HEK293 (cell line): Measurements from ENCODE around the gene CHD2.

ENCODE experiments used
- CTCF ChIA-PET: fragments of 350-600 bp; formaldehyde crosslinking; extraction: SDS; loops from one replicate; lab custom pipeline; 2021; ENCODE audit warnings: antibody characterized with exemption; lab: Yijun Ruan, JAX
- POLR2A ChIA-PET: fragments of 300-600 bp; formaldehyde crosslinking; extraction: SDS; loops from one replicate; lab custom pipeline; 2020; ENCODE audit warnings: antibody characterized with exemption, inconsistent platforms; lab: Yijun Ruan, JAX
- H3K27ac ChIP-seq: fragments of 200-500 bp; sonication (Bioruptor generic); 2 replicates; pipeline ENCODE4 v1.5.1; 2014; ENCODE audit warnings: low read depth, low read length, control low read depth, inconsistent platforms; ENCODE audit errors: extremely low read depth
- H3K36me3 ChIP-seq, 2 experiments: fragments of 200-500 bp in 1 of 2; sonication (Bioruptor generic) in 1 of 2; 1 replicate in 1 of 2; 2 replicates in 1 of 2; pipeline ENCODE4 v1.5.1; 2014 to 2017; ENCODE audit warnings: inconsistent platforms in 2 of 2, low read length in 2 of 2; ENCODE audit not compliant: control insufficient read depth in 2 of 2, insufficient read depth in 1 of 2
- H3K4me1 ChIP-seq: fragments of 200-500 bp; sonication (Bioruptor generic); 2 replicates; pipeline ENCODE4 v1.5.1; 2014; ENCODE audit warnings: mild to moderate bottlenecking, low read length, inconsistent platforms; ENCODE audit not compliant: control insufficient read depth, insufficient read depth
- H3K4me3 ChIP-seq: 2 replicates; pipeline ENCODE4 v1.5.1; 2011; ENCODE audit warnings: low read depth, mild to moderate bottlenecking, control low read depth, low read length, moderate library complexity
- H3K9me3 ChIP-seq: fragments of 200-500 bp; sonication (Bioruptor generic); 2 replicates; pipeline ENCODE4 v1.5.1; 2014; ENCODE audit warnings: low read depth, low read length, inconsistent platforms; ENCODE audit not compliant: control insufficient read depth, insufficient read depth
- SCRT2 ChIP-seq: fragments of 450-650 bp; formaldehyde crosslinking; IDR thresholded peaks from 2 replicates; pipeline ENCODE4 v1.5.1; 2016; ENCODE audit warnings: missing biosample characterization, missing genetic modification characterization
- ZEB2 ChIP-seq: fragments of 450-650 bp; formaldehyde crosslinking; IDR thresholded peaks from 2 replicates; pipeline ENCODE4 v1.5.1; 2016; ENCODE audit warnings: missing biosample characterization, missing genetic modification characterization
- ZFP41 ChIP-seq: fragments of 450-650 bp; formaldehyde crosslinking; IDR thresholded peaks from 2 replicates; pipeline ENCODE4 v1.5.1; 2016; ENCODE audit warnings: missing biosample characterization, missing genetic modification characterization, borderline replicate concordance
- ZIC2 ChIP-seq: fragments of 450-650 bp; formaldehyde crosslinking; IDR thresholded peaks from 2 replicates; pipeline ENCODE4 v1.5.1; 2016; ENCODE audit warnings: missing biosample characterization, missing genetic modification characterization
- ZNF10 ChIP-seq: fragments of 450-650 bp; formaldehyde crosslinking; IDR thresholded peaks from 2 replicates; pipeline ENCODE4 v1.5.1; 2017; ENCODE audit warnings: missing biosample characterization, missing genetic modification characterization
- ZNF16 ChIP-seq: fragments of 450-650 bp; formaldehyde crosslinking; IDR thresholded peaks from 2 replicates; pipeline ENCODE4 v1.5.1; 2016; ENCODE audit warnings: low read depth, missing biosample characterization, missing genetic modification characterization
- ZNF175 ChIP-seq: fragments of 450-650 bp; formaldehyde crosslinking; IDR thresholded peaks from 2 replicates; pipeline ENCODE4 v1.5.1; 2016; ENCODE audit warnings: missing biosample characterization, missing genetic modification characterization
- ZNF239 ChIP-seq: fragments of 450-650 bp; formaldehyde crosslinking; IDR thresholded peaks from 2 replicates; pipeline ENCODE4 v1.5.1; 2016; ENCODE audit warnings: missing biosample characterization, missing genetic modification characterization
- ZNF473 ChIP-seq: fragments of 450-650 bp; formaldehyde crosslinking; IDR thresholded peaks from 2 replicates; pipeline ENCODE4 v1.5.1; 2017; ENCODE audit warnings: missing biosample characterization, missing genetic modification characterization
- ZNF48 ChIP-seq: fragments of 450-650 bp; formaldehyde crosslinking; IDR thresholded peaks from 2 replicates; pipeline ENCODE4 v1.5.1; 2016; ENCODE audit warnings: missing biosample characterization, missing genetic modification characterization
- TF ChIP-seq, protein P1 (sequence below): fragments of 450-650 bp; formaldehyde crosslinking; IDR thresholded peaks from 2 replicates; pipeline ENCODE4 v1.5.1; 2016; ENCODE audit warnings: missing biosample characterization, missing genetic modification characterization
- TF ChIP-seq, protein P2 (sequence below): fragments of 450-650 bp; formaldehyde crosslinking; IDR thresholded peaks from 2 replicates; pipeline ENCODE4 v1.5.1; 2017; ENCODE audit warnings: missing biosample characterization, missing genetic modification characterization

Gene CHD2

DNA sequence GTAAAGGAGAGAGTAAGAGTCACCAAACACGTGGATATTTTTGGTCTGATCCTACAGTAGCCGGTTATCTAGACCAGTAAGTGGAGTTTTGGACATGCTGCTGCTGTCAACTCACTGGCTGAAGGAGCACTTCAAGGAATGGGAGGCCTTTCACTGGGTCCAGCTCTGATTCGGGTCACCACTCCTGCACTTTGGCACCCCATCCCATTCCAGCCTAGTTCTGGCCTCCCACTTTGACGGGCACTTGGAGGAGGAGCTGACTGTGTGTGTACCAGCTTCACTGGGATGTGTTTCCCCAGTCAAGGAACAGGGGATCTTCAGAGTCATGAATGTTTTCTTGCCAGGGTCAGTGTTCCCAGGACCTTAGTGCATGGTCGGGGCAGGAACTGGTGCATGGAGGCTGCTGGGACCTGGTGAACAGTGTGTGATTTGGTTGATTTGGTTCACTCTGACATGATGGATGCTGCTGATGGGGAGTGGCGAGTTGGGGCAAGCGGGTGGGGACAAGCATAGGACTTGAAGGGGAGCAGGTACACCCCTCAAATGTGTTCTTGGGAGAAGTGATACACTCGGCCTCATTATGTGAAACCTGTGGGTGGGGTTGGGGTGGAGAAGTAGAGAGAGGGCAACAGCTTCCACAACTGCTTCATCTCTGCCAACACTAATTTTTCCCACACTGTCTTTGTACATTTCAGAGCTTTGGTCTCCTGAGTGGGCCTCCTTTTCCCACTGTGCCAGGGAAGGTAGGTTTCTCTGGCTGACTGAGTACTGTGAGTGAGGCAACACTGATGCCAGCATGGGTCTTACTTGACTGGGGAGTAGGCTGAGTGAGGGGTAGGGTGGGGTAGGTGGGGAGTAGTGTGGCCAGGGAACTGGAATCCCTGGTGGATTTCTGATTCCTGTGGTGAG, 124.8 kb downstream of the CHD2 start:
- ChIA-PET CTCF (interaction anchor here (0.6 to 8.4 kb wide), 4 partner anchors 8 to 1095 kb away, joined by 3 to 147 read pairs (median 4); no protein-coding TSS in a partner anchor), POLR2A (no interaction called here)
- Histone ChIP-seq H3K27ac (no peak overlapping the region), H3K9me3 (no peaks in the 10 kb centered on the region), H3K4me1 (no peaks in the 10 kb centered on the region), H3K4me3 (no peak overlapping the region), H3K36me3 (peaks cover 54 to 76% of the 10 kb centered on the region in 2 experiments)
- peak; percentile 43 for TF ChIP-seq ZIC2 (tag by site-specific recombination)
- TF ChIP-seq ZNF473 (tag by site-specific recombination): no peak
- TF ChIP-seq, protein P1, sequence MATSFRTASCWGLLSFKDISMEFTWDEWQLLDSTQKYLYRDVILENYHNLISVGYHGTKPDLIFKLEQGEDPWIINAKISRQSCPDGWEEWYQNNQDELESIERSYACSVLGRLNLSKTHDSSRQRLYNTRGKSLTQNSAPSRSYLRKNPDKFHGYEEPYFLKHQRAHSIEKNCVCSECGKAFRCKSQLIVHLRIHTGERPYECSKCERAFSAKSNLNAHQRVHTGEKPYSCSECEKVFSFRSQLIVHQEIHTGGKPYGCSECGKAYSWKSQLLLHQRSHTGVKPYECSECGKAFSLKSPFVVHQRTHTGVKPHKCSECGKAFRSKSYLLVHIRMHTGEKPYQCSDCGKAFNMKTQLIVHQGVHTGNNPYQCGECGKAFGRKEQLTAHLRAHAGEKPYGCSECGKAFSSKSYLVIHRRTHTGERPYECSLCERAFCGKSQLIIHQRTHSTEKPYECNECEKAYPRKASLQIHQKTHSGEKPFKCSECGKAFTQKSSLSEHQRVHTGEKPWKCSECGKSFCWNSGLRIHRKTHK (tag by site-specific recombination): no peak

DNA sequence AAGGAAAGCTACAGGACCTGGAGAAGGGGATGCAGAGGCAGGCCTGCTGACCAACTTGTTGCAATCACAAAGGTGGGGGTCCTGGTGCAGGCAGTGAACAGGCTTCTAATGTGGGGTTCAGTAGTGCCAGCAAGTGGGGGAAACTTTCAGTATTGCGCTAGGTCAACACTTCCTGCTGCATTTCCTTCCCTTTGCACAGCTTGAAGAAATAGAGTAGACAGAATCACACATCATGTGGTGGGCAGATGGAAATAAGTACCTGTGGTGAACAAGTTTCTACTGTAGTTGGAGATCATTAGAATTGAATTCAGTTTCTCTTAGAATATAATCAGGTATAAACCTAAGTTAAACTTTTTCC, 125.5 kb downstream of the CHD2 start:
- ChIA-PET CTCF (interaction anchor here (1.4 to 8.4 kb wide), 2 partner anchors 9 to 1094 kb away, joined by 5 to 147 read pairs; no protein-coding TSS in a partner anchor), POLR2A (no interaction called here)
- H3K4me3 ChIP-seq: no peak overlapping the region
- no peak overlapping the region for H3K27ac ChIP-seq
- H3K9me3 ChIP-seq: no peaks in the 10 kb centered on the region
- H3K4me1 ChIP-seq: no peaks in the 10 kb centered on the region
- no peak for TF ChIP-seq ZNF16 (tag by site-specific recombination)
- TF ChIP-seq, protein P2, sequence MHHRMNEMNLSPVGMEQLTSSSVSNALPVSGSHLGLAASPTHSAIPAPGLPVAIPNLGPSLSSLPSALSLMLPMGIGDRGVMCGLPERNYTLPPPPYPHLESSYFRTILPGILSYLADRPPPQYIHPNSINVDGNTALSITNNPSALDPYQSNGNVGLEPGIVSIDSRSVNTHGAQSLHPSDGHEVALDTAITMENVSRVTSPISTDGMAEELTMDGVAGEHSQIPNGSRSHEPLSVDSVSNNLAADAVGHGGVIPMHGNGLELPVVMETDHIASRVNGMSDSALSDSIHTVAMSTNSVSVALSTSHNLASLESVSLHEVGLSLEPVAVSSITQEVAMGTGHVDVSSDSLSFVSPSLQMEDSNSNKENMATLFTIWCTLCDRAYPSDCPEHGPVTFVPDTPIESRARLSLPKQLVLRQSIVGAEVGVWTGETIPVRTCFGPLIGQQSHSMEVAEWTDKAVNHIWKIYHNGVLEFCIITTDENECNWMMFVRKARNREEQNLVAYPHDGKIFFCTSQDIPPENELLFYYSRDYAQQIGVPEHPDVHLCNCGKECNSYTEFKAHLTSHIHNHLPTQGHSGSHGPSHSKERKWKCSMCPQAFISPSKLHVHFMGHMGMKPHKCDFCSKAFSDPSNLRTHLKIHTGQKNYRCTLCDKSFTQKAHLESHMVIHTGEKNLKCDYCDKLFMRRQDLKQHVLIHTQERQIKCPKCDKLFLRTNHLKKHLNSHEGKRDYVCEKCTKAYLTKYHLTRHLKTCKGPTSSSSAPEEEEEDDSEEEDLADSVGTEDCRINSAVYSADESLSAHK: no peak
- TF ChIP-seq ZNF175: no peak
- peak; percentile 36; the same call in 1 of the 2 replicates for TF ChIP-seq SCRT2 (tag by site-specific recombination)
- TF ChIP-seq, protein P1 (tag by site-specific recombination): no peak
- no peak for TF ChIP-seq ZNF239
- peaks cover 48 to 70% of the 10 kb centered on the region in 2 experiments for H3K36me3 ChIP-seq

DNA sequence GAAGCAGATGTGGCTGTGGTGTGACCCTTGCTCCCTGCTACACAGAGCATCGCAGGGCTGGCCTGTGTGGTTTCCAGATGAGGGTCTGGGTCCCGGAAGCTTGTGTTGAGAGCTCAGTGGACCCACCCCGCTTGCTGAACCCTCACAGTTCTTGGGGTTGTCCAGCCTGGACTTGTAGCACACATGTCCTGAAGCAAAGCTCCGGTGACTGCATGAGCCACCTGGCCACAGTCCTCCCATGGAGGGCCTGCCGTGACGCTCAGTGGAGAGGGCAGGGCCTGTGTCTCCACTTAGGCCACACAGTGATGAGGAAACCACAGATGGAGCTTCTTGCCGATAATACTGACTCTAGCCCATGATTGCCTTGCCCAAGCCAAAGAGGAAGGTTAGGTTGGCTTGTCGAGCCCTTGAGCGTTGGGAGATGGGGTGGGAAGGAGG, 126.3 kb downstream of the CHD2 start:
- Histone ChIP-seq H3K36me3 (peaks cover 43 to 62% of the 10 kb centered on the region in 2 experiments), H3K9me3 (no peaks in the 10 kb centered on the region), H3K4me3 (no peak overlapping the region), H3K27ac (no peak overlapping the region), H3K4me1 (no peaks in the 10 kb centered on the region)
- ChIA-PET POLR2A (no interaction called here), CTCF (interaction anchor here (0.5 to 8.4 kb wide), 7 partner anchors 9 to 1093 kb away, joined by 3 to 147 read pairs (median 3); no protein-coding TSS in a partner anchor)
- TF ChIP-seq ZNF48 (tag by site-specific recombination) (no peak), ZFP41 (tag by site-specific recombination) (no peak), ZEB2 (tag by site-specific recombination) (no peak), ZNF10 (tag by site-specific recombination) (no peak)
